ENCODE measurements around the gene PRSS16. TPM values are rescaled to one million over a fixed set of nuclear protein-coding genes. Genes with fewer than 3 reads are reported as not detected.

PRSS16 gene
- total RNA-seq, 4 donors from 2014 or later, result 9.0 to 34.5 (median 18.8) TPM

DNA sequence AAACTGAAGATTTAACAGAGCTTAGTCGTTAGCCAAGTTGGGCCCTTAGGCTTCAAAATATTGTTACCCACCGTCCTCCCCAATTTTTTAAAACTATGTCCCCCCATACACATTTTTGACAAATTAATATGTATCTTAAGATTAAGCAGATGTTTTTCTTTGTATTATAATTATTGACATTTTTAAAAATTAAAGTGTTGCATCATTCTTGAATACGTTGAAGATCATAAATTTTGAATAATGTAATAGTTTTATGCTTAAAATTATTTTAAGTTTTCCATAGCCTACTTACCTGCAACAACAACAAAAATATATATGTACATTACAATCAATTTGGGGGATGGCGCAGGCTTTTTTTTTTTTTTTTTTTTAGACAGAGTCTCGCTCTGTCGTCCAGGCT, 8.2 kb upstream of the PRSS16 start:
- Histone ChIP-seq H3K9me3 (no peaks in the 10 kb centered on the region), H3K27ac (no peak overlapping the region), H3K36me3 (no peaks in the 10 kb centered on the region), H3K4me1 (peaks cover 0 to 4% (median 0%) of the 10 kb centered on the region in 4 donors), H3K27me3 (peaks cover 99% of the 10 kb centered on the region), H3K4me3 (no peak overlapping the region)
- intact Hi-C loops (cut with DNase I; ENCODE audit: low total_unique reads) (no loop called here), in situ Hi-C loops (cut with MboI; ENCODE audit: low pct_ligation_motif_present in 1 of 4, low pct_unique_long_range_greater_than_20kb in 1 of 4, low sequenced_read_pairs in 3 of 4) (no loop called here)
- TF ChIP-seq POLR2A (IDR thresholded peaks at IDR 0.05) (no peak), POLR2AphosphoS5 (IDR thresholded peaks at IDR 0.05) (no peak), EP300 (IDR thresholded peaks at IDR 0.05; ENCODE audit: low read depth) (no peak)
- TF ChIP-seq, protein P1, sequence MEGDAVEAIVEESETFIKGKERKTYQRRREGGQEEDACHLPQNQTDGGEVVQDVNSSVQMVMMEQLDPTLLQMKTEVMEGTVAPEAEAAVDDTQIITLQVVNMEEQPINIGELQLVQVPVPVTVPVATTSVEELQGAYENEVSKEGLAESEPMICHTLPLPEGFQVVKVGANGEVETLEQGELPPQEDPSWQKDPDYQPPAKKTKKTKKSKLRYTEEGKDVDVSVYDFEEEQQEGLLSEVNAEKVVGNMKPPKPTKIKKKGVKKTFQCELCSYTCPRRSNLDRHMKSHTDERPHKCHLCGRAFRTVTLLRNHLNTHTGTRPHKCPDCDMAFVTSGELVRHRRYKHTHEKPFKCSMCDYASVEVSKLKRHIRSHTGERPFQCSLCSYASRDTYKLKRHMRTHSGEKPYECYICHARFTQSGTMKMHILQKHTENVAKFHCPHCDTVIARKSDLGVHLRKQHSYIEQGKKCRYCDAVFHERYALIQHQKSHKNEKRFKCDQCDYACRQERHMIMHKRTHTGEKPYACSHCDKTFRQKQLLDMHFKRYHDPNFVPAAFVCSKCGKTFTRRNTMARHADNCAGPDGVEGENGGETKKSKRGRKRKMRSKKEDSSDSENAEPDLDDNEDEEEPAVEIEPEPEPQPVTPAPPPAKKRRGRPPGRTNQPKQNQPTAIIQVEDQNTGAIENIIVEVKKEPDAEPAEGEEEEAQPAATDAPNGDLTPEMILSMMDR (IDR thresholded peaks at IDR 0.05), result no peak
- WGBS, 2 donors (ENCODE audit: low coverage in 1 of 2), result 71 to 89% methylated on average over 6 of the region's 6 CpGs
- DNase-seq, result no peak

DNA sequence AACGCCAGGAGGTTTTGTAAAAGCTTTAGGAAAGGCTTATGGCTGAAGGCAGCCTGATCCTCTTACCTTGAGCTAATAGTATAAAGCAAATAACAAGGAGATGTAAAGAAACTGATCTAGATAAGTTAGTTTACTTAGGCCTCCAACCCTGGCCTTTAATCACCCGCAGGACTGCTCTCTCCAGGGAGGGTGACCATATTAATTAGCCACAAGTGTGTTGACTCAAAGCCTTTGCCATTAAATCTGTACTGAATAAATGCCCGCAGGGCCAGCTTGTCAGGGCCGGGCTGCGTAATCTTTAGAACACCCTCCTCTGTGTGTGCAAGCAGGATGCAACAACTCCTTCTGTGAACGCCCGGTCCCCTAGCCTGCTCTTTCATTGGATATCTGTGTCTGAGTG, 6.1 kb upstream of the PRSS16 start:
- Histone ChIP-seq H3K9me3 (no peaks in the 10 kb centered on the region), H3K36me3 (no peaks in the 10 kb centered on the region), H3K27ac (no peak overlapping the region), H3K27me3 (peaks cover 99% of the 10 kb centered on the region), H3K4me1 (no peaks in the 10 kb centered on the region), H3K4me3 (no peak overlapping the region)
- no peak for DNase-seq
- WGBS, 2 donors (ENCODE audit: low coverage in 1 of 2), result 73 to 83% methylated on average over 1 to 7 of the region's 7 CpGs
- intact Hi-C loops (cut with DNase I; ENCODE audit: low total_unique reads) (no loop called here), in situ Hi-C loops (cut with MboI; ENCODE audit: low pct_ligation_motif_present in 1 of 4, low pct_unique_long_range_greater_than_20kb in 1 of 4, low sequenced_read_pairs in 3 of 4) (no loop called here)
- TF ChIP-seq EP300 (IDR thresholded peaks at IDR 0.05; ENCODE audit: low read depth) (no peak), POLR2A (IDR thresholded peaks at IDR 0.05) (no peak), POLR2AphosphoS5 (IDR thresholded peaks at IDR 0.05) (no peak)
- TF ChIP-seq, protein P1 (IDR thresholded peaks at IDR 0.05), result no peak

- no peaks in the 10 kb centered on the region for H3K36me3 ChIP-seq
- no peaks in the 10 kb centered on the region for H3K9me3 ChIP-seq
- H3K4me1 ChIP-seq, result no peaks in the 10 kb centered on the region
- in situ Hi-C loops (cut with MboI; ENCODE audit: low pct_ligation_motif_present in 1 of 4, low pct_unique_long_range_greater_than_20kb in 1 of 4, low sequenced_read_pairs in 3 of 4) (no loop called here), intact Hi-C loops (cut with DNase I; ENCODE audit: low total_unique reads) (no loop called here)
- peaks cover 97% of the 10 kb centered on the region for H3K27me3 ChIP-seq
- H3K27ac ChIP-seq, result no peak overlapping the region
- DNase-seq, result no peak
- no peak overlapping the region for H3K4me3 ChIP-seq
- WGBS, 2 donors (ENCODE audit: low coverage in 1 of 2), result 57 to 70% methylated on average over 14 of the region's 14 CpGs
- TF ChIP-seq, protein P1 (IDR thresholded peaks at IDR 0.05), result no peak
- no peak for TF ChIP-seq EP300 (IDR thresholded peaks at IDR 0.05; ENCODE audit: low read depth)
Measured at GRCh38 chr6:27242589-27243265, 4.8 kb upstream of the PRSS16 start.

DNA sequence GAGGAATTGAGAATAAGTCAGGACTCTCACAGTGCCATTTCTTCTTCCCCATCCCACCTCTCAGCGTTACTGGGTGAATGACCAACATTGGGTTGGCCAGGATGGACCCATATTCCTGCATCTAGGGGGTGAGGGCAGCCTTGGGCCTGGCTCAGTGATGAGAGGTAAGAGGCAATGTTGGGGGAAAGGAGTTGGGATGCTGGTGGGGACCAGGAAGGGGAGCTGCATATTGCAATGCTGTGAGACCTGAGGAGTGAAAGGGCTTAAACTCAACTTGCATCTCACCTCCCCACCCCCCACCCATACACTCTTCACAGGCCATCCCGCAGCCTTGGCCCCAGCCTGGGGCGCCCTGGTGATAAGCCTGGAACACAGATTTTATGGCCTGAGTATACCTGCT, 1.3 kb downstream of the PRSS16 start:
- Histone ChIP-seq H3K4me3 (no peak overlapping the region), H3K4me1 (peaks cover 4 to 16% (median 11%) of the 10 kb centered on the region in 4 donors), H3K27ac (no peak overlapping the region), H3K36me3 (no peaks in the 10 kb centered on the region), H3K9me3 (no peaks in the 10 kb centered on the region), H3K27me3 (peaks cover 83% of the 10 kb centered on the region)
- DNase-seq, result no peak
- TF ChIP-seq POLR2A (IDR thresholded peaks at IDR 0.05) (no peak), EP300 (IDR thresholded peaks at IDR 0.05; ENCODE audit: low read depth) (no peak), POLR2AphosphoS5 (IDR thresholded peaks at IDR 0.05) (no peak)
- intact Hi-C loops (cut with DNase I; ENCODE audit: low total_unique reads) (no loop called here), in situ Hi-C loops (cut with MboI; ENCODE audit: low pct_ligation_motif_present in 1 of 4, low pct_unique_long_range_greater_than_20kb in 1 of 4, low sequenced_read_pairs in 3 of 4) (no loop called here)
- 50 to 54% methylated on average over 1 to 3 of the region's 3 CpGs for WGBS, 2 donors (ENCODE audit: low coverage in 1 of 2)
